ENCODE measurements around the gene PROM1. TPM values are rescaled to one million over a fixed set of nuclear protein-coding genes. Genes with fewer than 3 reads are reported as not detected.

Gene PROM1
- polyA plus RNA-seq, 1 donor from 2014 or later, result 1.1 TPM

- Histone ChIP-seq H3K9me3 (ENCODE audit: low read length) (no peaks in the 10 kb centered on the region), H3K9me2 (ENCODE audit: insufficient read depth, low read length) (no peaks in the 10 kb centered on the region), H3K36me3 (ENCODE audit: insufficient read depth, low read length) (no peaks in the 10 kb centered on the region), H3K9ac (ENCODE audit: low read length) (no peak overlapping the region), H3K4me3 (ENCODE audit: low read length) (no peak overlapping the region), H4K20me1 (ENCODE audit: insufficient read depth) (no peaks in the 10 kb centered on the region), H3F3A (ENCODE audit: insufficient read depth, low read length, poor library complexity, severe bottlenecking) (no peaks in the 10 kb centered on the region), H3K79me2 (replicated peaks; ENCODE audit: insufficient read depth, low read length) (no peaks in the 10 kb centered on the region), H3K27me3 (ENCODE audit: insufficient read depth, low read depth, low read length) (no peaks in the 10 kb centered on the region), H3K27ac (ENCODE audit: low read length) (no peak overlapping the region), H2AFZ (ENCODE audit: low read depth, low read length) (no peak overlapping the region), H3K4me2 (ENCODE audit: low read length) (no peak overlapping the region)
- no peak for TF ChIP-seq REST (IDR thresholded peaks at IDR 0.05; ENCODE audit: borderline replicate concordance)
- TF ChIP-seq POLR2AphosphoS5 (IDR thresholded peaks at IDR 0.05), result no peak
- no peak for TF ChIP-seq SMC3 (conservative IDR thresholded peaks at IDR 0.05; ENCODE audit: poor library complexity)
- TF ChIP-seq EZH2 (IDR thresholded peaks at IDR 0.05; ENCODE audit: borderline replicate concordance, insufficient read depth, low read length, poor library complexity, severe bottlenecking), result no peak
- TF ChIP-seq EP300 (conservative IDR thresholded peaks at IDR 0.05; ENCODE audit: poor library complexity, severe bottlenecking), result no peak
- TF ChIP-seq MXI1 (conservative IDR thresholded peaks at IDR 0.05; ENCODE audit: poor library complexity, severe bottlenecking), result no peak
- no peak for TF ChIP-seq CTCF (IDR thresholded peaks at IDR 0.05; ENCODE audit: poor library complexity, severe bottlenecking)
- TF ChIP-seq TAF1 (IDR thresholded peaks at IDR 0.05; ENCODE audit: low read depth), result no peak
- no peak for TF ChIP-seq RAD21 (conservative IDR thresholded peaks at IDR 0.05)
Observed at GRCh38 chr4:16116019-16116418, 32.2 kb upstream of the PROM1 start.

- H3K27ac ChIP-seq (ENCODE audit: low read length), result no peak overlapping the region
- H2AFZ ChIP-seq (ENCODE audit: low read depth, low read length), result no peak overlapping the region
- no peak for TF ChIP-seq EP300 (conservative IDR thresholded peaks at IDR 0.05; ENCODE audit: poor library complexity, severe bottlenecking)
- no peak for TF ChIP-seq CTCF (IDR thresholded peaks at IDR 0.05; ENCODE audit: poor library complexity, severe bottlenecking)
- TF ChIP-seq SMC3 (conservative IDR thresholded peaks at IDR 0.05; ENCODE audit: poor library complexity), result no peak
- no peak for TF ChIP-seq RAD21 (conservative IDR thresholded peaks at IDR 0.05)
- no peak for TF ChIP-seq MXI1 (conservative IDR thresholded peaks at IDR 0.05; ENCODE audit: poor library complexity, severe bottlenecking)
- no peak for TF ChIP-seq POLR2AphosphoS5 (IDR thresholded peaks at IDR 0.05)
- TF ChIP-seq REST (IDR thresholded peaks at IDR 0.05; ENCODE audit: borderline replicate concordance), result no peak
- TF ChIP-seq TAF1 (IDR thresholded peaks at IDR 0.05; ENCODE audit: low read depth), result no peak
- TF ChIP-seq EZH2 (IDR thresholded peaks at IDR 0.05; ENCODE audit: borderline replicate concordance, insufficient read depth, low read length, poor library complexity, severe bottlenecking), result no peak
- H3F3A ChIP-seq (ENCODE audit: insufficient read depth, low read length, poor library complexity, severe bottlenecking), result no peaks in the 10 kb centered on the region
- H3K4me2 ChIP-seq (ENCODE audit: low read length), result no peak overlapping the region
- no peaks in the 10 kb centered on the region for H3K9me2 ChIP-seq (ENCODE audit: insufficient read depth, low read length)
- H3K9ac ChIP-seq (ENCODE audit: low read length), result no peak overlapping the region
- H3K36me3 ChIP-seq (ENCODE audit: insufficient read depth, low read length), result no peaks in the 10 kb centered on the region
- H3K27me3 ChIP-seq (ENCODE audit: insufficient read depth, low read depth, low read length), result no peaks in the 10 kb centered on the region
- H4K20me1 ChIP-seq (ENCODE audit: insufficient read depth), result no peaks in the 10 kb centered on the region
- H3K79me2 ChIP-seq (replicated peaks; ENCODE audit: insufficient read depth, low read length), result no peaks in the 10 kb centered on the region
- H3K4me3 ChIP-seq (ENCODE audit: low read length), result no peak overlapping the region
- H3K9me3 ChIP-seq (ENCODE audit: low read length), result no peaks in the 10 kb centered on the region
Observed at GRCh38 chr4:16114546-16114945, 30.7 kb upstream of the PROM1 start.
